Karpas-422 (cell line): Measurements from ENCODE around the gene TAF10. TPM values are rescaled to one million over a fixed set of nuclear protein-coding genes. Genes with fewer than 3 reads are reported as not detected.

Experiments
- DNase-seq: peaks from one replicate; pipeline ENCODE4 v3.0.0-alpha.2; 2015
- H2AFZ ChIP-seq: fragments of 200-600 bp; sonication (generic); 2 replicates; pipeline ENCODE4 v1.6.1; 2014; ENCODE audit warnings: antibody characterized with exemption, low read length, mixed read lengths
- H3K27ac ChIP-seq: fragments of 200-600 bp; sonication (generic); 2 replicates; pipeline ENCODE4 v1.5.1; 2014; ENCODE audit warnings: mild to moderate bottlenecking, low read length, moderate library complexity
- H3K27me3 ChIP-seq: fragments of 200-600 bp; sonication (generic); 2 replicates; pipeline ENCODE4 v1.6.1; 2014; ENCODE audit warnings: low read length, mixed read lengths
- H3K36me3 ChIP-seq: fragments of 200-600 bp; sonication (generic); 2 replicates; pipeline ENCODE4 v1.6.1; 2014; ENCODE audit warnings: low read length, mixed read lengths; ENCODE audit not compliant: insufficient read depth
- H3K4me1 ChIP-seq: fragments of 200-600 bp; sonication (generic); 2 replicates; pipeline ENCODE4 v1.6.1; 2014; ENCODE audit warnings: mild to moderate bottlenecking, low read length, mixed read lengths
- H3K4me2 ChIP-seq: fragments of 200-600 bp; sonication (generic); 2 replicates; pipeline ENCODE4 v1.6.1; 2014; ENCODE audit warnings: low read length, low read depth, mild to moderate bottlenecking; ENCODE audit not compliant: poor library complexity, severe bottlenecking
- H3K4me3 ChIP-seq: fragments of 200-600 bp; sonication (generic); 2 replicates; pipeline ENCODE4 v1.5.1; 2014; ENCODE audit warnings: mild to moderate bottlenecking, antibody characterized with exemption, low read length, mixed read lengths
- H3K79me2 ChIP-seq: fragments of 200-600 bp; sonication (generic); 2 replicates; pipeline ENCODE4 v1.6.1; 2014; ENCODE audit warnings: mild to moderate bottlenecking, low read length, mixed read lengths
- H3K9ac ChIP-seq: fragments of 200-600 bp; sonication (generic); 2 replicates; pipeline ENCODE4 v1.6.0; 2014; ENCODE audit warnings: low read length
- H3K9me2 ChIP-seq: fragments of 200-600 bp; sonication (generic), shearing (Covaris generic); replicated peaks from 2 replicates; pipeline ENCODE4 v1.6.0; 2014; ENCODE audit warnings: mild to moderate bottlenecking, low read length, moderate library complexity; ENCODE audit not compliant: insufficient read depth
- H3K9me3 ChIP-seq: fragments of 300-700, 200-600 bp; sonication (generic); 2 replicates; pipeline ENCODE4 v1.6.1; 2014; ENCODE audit warnings: low read length, mixed read lengths
- H4K20me1 ChIP-seq: fragments of 200-600 bp; sonication (generic); 2 replicates; pipeline ENCODE4 v1.6.1; 2014; ENCODE audit warnings: mild to moderate bottlenecking, antibody characterized with exemption, low read length, low read depth; ENCODE audit not compliant: insufficient read depth
- total RNA-seq: library from RNA; depleted of rRNA; stranded (reverse); fragments of >200 nt; shearing (Covaris generic); gene quantifications from 2 replicates; pipeline ENCODE4 v1.2.3, GENCODE V29; 2014; ENCODE audit warnings: low replicate concordance

TAF10 gene
- total RNA-seq, 1 experiment from 2014 or later: 158 TPM

DNA sequence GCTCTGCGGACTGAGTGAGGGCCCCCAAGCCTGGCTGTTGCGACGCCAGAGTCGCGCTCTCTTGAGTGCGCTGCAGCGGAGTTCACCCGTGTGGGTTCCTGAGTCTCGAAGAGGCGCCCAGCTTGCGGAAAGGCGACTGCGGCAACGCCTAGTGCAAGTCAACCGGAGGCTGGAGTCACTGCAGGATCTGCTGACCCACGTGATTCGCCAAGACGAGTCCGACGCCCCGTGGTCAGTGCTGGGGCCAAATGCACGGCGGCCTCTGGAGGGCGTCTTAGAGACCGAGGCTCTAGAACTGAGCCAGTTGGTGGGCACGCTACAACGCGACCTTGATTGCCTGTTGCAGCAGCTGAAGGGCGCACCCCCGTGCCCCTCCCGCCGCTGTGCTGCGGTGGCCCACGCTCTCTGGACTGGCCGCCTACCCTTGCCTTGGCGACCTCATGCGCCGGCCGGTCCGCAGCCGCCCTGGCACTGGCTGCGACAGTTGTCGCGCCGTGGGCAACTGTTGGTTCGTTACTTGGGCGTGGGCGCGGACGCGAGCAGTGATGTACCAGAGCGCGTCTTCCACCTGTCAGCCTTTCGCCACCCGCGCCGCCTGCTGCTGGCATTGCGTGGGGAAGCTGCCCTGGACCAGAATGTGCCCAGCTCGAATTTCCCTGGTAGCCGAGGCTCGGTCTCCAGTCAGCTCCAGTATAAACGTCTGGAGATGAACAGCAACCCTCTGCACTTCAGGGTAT lies 41.2 kb downstream of the TAF10 start:
- Histone ChIP-seq H3K4me3 (no peak overlapping the region), H3K27ac (no peak overlapping the region), H3K9ac (no peak overlapping the region), H4K20me1 (no peaks in the 10 kb centered on the region), H3K9me2 (no peaks in the 10 kb centered on the region), H3K9me3 (no peaks in the 10 kb centered on the region), H3K4me1 (no peaks in the 10 kb centered on the region), H3K36me3 (no peaks in the 10 kb centered on the region), H3K4me2 (no peak overlapping the region), H3K27me3 (no peaks in the 10 kb centered on the region), H2AFZ (no peak overlapping the region), H3K79me2 (no peaks in the 10 kb centered on the region)
- no peak for DNase-seq

DNA sequence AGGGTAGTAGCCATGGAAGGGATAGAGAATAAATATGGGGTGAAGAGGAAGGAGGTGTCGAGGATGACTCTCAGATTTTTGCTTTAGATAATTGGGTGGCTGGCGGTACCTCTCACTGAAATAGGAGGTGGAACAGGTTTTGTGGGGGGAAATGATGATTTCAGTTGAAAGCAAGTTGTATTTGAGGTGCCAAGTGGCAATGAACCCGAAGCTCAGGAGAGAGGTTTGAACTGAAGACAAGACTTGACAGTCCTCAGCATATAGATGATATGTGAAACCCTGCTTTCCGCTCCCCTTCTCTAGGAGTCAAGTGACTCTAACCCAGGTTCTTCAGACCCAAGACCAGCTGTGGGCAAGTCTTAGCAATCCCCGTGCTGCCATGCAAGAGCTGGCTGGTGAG lies 42.3 kb downstream of the TAF10 start:
- no peaks in the 10 kb centered on the region for H3K27me3 ChIP-seq
- no peaks in the 10 kb centered on the region for H3K9me2 ChIP-seq
- no peak overlapping the region for H3K4me2 ChIP-seq
- H3K79me2 ChIP-seq: no peaks in the 10 kb centered on the region
- no peak overlapping the region for H3K9ac ChIP-seq
- H3K4me1 ChIP-seq: no peaks in the 10 kb centered on the region
- H3K4me3 ChIP-seq: no peak overlapping the region
- H4K20me1 ChIP-seq: no peaks in the 10 kb centered on the region
- no peaks in the 10 kb centered on the region for H3K9me3 ChIP-seq
- no peak overlapping the region for H2AFZ ChIP-seq
- no peak overlapping the region for H3K27ac ChIP-seq
- H3K36me3 ChIP-seq: no peaks in the 10 kb centered on the region
- DNase-seq: no peak

DNA sequence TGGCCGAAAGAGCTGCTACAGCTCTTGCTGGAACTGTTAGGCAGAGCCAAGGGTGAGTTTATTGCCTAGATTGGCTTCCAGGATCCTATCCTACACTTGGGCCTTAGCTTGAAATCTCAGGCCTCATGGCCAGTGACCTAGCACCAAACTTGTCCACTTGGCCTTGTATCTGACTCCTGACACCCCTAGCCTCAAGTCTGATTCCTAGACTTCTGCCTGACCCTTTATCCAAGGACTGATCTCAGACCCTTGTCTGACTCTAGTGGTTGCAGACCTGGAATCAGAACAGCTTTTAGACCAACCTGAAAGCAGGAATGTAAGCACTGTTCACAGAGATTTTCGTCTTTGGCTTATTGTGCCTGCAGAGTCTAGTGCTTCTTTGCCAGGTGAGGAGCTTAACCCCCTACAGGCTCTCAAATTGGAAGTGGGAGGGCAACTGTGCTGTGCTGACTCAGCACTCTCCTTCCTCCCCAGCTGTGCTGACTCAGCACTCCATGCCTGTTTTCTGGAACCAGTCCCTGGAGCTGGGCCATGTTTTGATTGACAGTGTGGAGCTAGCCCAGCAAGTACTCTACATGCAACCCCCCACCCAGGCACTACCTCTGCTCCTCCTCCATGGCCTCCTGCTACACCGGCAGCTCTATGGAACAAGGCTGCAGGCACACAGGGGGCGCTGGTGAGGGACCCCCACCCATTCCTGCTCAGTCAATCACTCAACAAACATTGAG lies 43.7 kb downstream of the TAF10 start:
- Histone ChIP-seq H3K4me1 (no peaks in the 10 kb centered on the region), H3K4me2 (no peak overlapping the region), H3K4me3 (no peak overlapping the region), H3K36me3 (no peaks in the 10 kb centered on the region), H3K79me2 (no peaks in the 10 kb centered on the region), H2AFZ (no peak overlapping the region), H3K27ac (no peak overlapping the region), H3K9me3 (no peaks in the 10 kb centered on the region), H4K20me1 (no peaks in the 10 kb centered on the region), H3K27me3 (no peaks in the 10 kb centered on the region), H3K9ac (no peak overlapping the region), H3K9me2 (no peaks in the 10 kb centered on the region)
- DNase-seq: no peak

DNA sequence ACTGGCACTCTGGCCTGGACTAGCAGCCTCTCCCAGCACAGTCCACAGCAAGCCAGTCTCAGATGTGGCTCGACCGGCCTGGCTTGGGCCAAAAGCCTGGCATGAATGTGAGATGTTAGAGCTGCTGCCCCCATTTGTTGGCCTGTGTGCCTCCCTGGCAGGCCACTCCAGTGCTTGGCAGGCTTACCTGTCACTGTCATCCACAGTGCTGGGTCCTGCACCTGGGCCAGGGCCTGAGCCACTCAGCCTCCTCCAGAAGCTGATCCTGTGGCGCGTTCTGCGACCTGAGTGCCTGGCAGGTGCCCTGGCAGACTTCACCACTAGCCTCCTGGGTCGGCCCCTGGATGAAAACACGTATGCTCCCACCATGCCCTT lies 44.7 kb downstream of the TAF10 start:
- Histone ChIP-seq H3K9ac (no peak overlapping the region), H2AFZ (no peak overlapping the region), H3K27ac (no peak overlapping the region), H3K27me3 (no peaks in the 10 kb centered on the region), H3K79me2 (no peaks in the 10 kb centered on the region), H3K4me3 (no peak overlapping the region), H4K20me1 (no peaks in the 10 kb centered on the region), H3K9me3 (no peaks in the 10 kb centered on the region), H3K4me2 (no peak overlapping the region), H3K9me2 (no peaks in the 10 kb centered on the region), H3K4me1 (no peaks in the 10 kb centered on the region), H3K36me3 (no peaks in the 10 kb centered on the region)
- no peak for DNase-seq

DNA sequence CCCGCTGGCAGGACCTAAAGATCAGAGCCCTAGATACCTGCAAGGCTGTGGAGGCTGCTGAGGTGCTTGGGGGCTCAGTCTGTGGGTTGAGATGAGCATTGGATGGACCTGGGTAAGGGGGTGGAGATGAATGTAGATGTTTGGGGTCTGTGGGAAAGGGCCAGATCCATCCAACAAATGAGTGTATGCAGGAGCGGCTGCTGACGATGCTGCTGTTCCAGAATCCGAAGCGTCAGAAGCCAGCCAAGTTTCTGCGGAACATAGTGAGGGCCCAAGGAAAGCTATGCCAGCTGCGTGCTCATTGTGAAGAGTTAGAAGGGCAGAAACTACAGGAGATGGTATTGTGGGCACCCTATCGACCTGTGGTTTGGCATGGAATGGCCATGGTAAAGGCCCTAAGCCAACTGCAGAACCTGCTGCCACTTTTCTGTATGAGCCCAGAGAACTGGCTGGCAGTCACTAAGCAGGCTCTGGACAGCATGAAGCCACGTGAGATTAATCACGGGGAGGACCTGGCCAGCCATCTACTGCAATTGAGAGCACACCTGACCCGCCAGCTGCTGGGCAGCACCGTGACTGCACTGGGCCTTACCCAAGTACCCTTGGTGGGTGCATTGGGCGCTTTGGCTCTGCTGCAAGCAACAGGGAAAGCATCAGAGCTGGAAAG lies 45.2 kb downstream of the TAF10 start:
- no peak overlapping the region for H3K27ac ChIP-seq

DNA sequence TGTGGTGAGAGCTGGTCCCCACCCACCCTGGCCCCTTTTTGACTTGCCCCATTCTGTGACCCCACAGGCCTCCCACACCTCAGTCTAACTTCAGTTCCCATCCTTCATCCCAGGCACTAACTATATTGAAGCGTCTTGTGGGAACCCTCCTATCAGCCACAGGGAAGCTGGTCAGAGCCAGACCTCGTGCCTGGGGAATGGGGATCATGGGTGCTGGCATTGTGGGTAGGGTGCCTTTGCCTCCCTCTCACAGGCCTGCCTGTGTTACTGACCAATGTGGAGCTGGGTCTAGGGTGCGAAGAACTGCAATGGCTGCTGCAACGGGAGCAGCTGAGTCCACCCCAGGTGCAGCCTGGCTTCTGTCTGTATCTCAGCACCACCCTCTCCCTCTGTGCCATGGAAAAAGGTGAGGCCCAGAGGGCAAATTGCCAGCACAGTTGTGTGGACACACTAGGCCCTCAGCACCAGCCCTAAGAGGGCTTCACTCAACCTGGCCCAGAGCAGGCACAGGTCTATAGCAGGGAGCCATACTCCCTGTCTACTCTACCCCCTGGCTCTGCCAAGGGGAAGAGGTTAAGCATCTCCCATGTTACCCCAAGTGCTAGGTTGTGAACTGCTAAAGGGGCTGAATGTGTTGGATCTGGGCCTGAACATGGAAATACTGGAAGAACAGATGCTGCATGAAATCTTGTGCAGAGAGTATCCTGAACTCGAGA lies 45.9 kb downstream of the TAF10 start:
- no peak overlapping the region for H3K4me3 ChIP-seq
- H2AFZ ChIP-seq: no peak overlapping the region
- H4K20me1 ChIP-seq: no peaks in the 10 kb centered on the region
- no peaks in the 10 kb centered on the region for H3K27me3 ChIP-seq
- no peaks in the 10 kb centered on the region for H3K4me1 ChIP-seq
- no peak for DNase-seq
- no peak overlapping the region for H3K9ac ChIP-seq
- no peaks in the 10 kb centered on the region for H3K9me3 ChIP-seq
- no peaks in the 10 kb centered on the region for H3K36me3 ChIP-seq
- H3K4me2 ChIP-seq: no peak overlapping the region
- no peaks in the 10 kb centered on the region for H3K9me2 ChIP-seq
- H3K79me2 ChIP-seq: no peaks in the 10 kb centered on the region
- H3K27ac ChIP-seq: no peak overlapping the region

More for the DNA sequence above, 45.2 kb downstream of the TAF10 start:
- Histone ChIP-seq H3K9ac (no peak overlapping the region), H3K4me1 (no peaks in the 10 kb centered on the region), H3K79me2 (no peaks in the 10 kb centered on the region), H4K20me1 (no peaks in the 10 kb centered on the region), H2AFZ (no peak overlapping the region), H3K9me2 (no peaks in the 10 kb centered on the region), H3K27me3 (no peaks in the 10 kb centered on the region), H3K4me2 (no peak overlapping the region), H3K4me3 (no peak overlapping the region), H3K36me3 (no peaks in the 10 kb centered on the region), H3K9me3 (no peaks in the 10 kb centered on the region)
- no peak for DNase-seq

DNA sequence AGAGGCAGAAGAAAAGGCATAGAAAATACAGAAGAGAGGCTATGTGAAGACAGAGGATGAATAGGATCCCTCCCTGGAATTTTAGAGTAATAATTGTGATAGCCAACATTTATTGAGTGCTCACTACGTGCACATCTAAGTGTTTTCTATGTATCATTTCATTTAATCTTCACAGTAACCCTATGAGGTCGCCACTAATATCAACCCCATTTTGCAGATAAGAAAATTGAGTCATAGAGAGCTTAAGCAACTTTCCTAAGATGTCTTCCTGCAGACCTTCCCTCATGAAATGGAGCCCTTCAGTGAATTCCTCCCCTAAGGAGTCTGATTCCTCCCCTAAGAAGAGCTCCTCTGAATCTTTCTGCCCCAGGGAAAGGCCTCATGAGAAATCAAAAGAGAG lies 46.7 kb downstream of the TAF10 start:
- H3K9me3 ChIP-seq: no peaks in the 10 kb centered on the region

DNA sequence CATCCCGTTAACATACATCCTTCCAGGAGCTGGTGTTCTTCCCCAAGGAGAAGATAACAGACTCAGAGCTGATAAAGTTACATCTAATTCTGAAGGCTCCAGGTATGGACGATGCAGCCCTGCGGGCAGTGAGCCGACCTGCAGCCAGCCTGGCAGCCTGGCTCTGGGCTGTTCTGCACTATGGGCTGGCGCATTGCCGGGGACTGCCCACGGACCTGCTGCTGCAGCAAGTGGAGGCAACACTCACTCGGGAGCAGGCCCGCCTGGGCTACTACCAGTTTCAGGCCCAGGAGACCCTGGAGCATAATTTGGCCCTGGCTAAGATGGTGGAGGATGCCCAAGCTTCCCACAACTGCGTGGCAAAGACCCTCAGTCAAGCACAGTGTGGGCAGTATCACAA lies 48.3 kb downstream of the TAF10 start:
- no peak for DNase-seq

More for the DNA sequence above, 46.7 kb downstream of the TAF10 start:
- no peaks in the 10 kb centered on the region for H3K9me2 ChIP-seq
- no peak overlapping the region for H3K4me3 ChIP-seq
- H2AFZ ChIP-seq: no peak overlapping the region
- H3K27me3 ChIP-seq: no peaks in the 10 kb centered on the region
- no peaks in the 10 kb centered on the region for H3K36me3 ChIP-seq
- no peak overlapping the region for H3K9ac ChIP-seq
- H3K27ac ChIP-seq: no peak overlapping the region
- no peaks in the 10 kb centered on the region for H4K20me1 ChIP-seq
- no peak for DNase-seq
- no peaks in the 10 kb centered on the region for H3K79me2 ChIP-seq
- H3K4me1 ChIP-seq: no peaks in the 10 kb centered on the region
- no peak overlapping the region for H3K4me2 ChIP-seq

More for the DNA sequence above, 48.3 kb downstream of the TAF10 start:
- Histone ChIP-seq H3K4me2 (no peak overlapping the region), H4K20me1 (no peaks in the 10 kb centered on the region), H2AFZ (no peak overlapping the region), H3K27ac (no peak overlapping the region), H3K9ac (no peak overlapping the region), H3K4me1 (no peaks in the 10 kb centered on the region), H3K9me3 (no peaks in the 10 kb centered on the region), H3K9me2 (no peaks in the 10 kb centered on the region), H3K27me3 (no peaks in the 10 kb centered on the region), H3K36me3 (no peaks in the 10 kb centered on the region), H3K4me3 (no peak overlapping the region), H3K79me2 (no peaks in the 10 kb centered on the region)
